GM21367 (cell line): Measurements from ENCODE around the gene HPCAL1.
A peak's percentile ranks its signal among the peaks of the same experiment; 100 is the strongest.

Experiments
- ATAC-seq: cut with Tn5 transposase; IDR thresholded peaks from one replicate; pipeline ENCODE4 v1.9.1; 2021; ENCODE audit not compliant: unreplicated experiment

The HPCAL1 gene

DNA sequence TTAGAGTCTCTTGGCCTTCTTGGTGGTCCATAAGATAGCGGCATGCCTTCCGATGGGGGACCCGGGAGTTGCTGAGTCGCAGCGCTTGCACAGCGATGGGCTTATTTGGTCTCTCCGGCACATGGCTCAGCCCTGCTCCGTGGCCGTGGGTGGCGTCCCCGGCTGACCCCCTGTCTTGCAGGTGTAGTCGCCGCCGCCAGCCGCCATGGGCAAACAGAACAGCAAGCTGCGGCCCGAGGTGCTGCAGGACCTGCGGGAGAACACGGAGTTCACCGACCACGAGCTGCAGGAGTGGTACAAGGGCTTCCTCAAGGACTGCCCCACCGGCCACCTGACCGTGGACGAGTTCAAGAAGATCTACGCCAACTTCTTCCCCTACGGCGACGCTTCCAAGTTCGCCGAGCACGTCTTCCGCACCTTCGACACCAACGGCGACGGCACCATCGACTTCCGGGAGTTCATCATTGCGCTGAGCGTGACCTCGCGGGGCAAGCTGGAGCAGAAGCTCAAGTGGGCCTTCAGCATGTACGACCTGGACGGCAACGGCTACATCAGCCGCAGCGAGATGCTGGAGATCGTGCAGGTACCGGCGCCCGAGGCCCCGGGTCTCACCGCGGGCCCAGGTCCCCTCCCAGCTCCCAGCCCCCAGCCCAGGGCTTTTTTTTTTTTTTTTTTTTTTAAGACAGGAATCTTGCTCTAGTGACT is 117.0 kb downstream of the HPCAL1 start:
- ATAC-seq, result no peak

DNA sequence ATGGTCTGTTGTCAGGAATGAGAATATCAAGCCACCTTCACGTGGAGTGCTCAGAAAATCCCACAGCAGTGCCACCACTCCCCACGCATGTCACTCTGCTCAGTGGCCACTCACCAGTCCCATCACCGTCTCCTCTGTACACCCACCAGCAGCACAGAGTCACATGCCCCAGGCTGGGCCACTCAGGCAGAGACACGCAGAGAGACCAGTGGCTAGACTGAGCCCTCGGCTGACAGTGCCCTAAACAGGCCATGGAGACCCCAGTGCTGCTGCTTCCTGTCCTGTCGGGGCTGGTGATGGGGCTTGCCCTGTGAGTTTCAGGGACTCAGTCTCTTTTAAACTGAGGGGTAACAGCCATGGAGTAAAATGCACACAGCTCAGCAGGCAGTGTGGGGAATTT is 119.5 kb downstream of the HPCAL1 start:
- ATAC-seq, result no peak

DNA sequence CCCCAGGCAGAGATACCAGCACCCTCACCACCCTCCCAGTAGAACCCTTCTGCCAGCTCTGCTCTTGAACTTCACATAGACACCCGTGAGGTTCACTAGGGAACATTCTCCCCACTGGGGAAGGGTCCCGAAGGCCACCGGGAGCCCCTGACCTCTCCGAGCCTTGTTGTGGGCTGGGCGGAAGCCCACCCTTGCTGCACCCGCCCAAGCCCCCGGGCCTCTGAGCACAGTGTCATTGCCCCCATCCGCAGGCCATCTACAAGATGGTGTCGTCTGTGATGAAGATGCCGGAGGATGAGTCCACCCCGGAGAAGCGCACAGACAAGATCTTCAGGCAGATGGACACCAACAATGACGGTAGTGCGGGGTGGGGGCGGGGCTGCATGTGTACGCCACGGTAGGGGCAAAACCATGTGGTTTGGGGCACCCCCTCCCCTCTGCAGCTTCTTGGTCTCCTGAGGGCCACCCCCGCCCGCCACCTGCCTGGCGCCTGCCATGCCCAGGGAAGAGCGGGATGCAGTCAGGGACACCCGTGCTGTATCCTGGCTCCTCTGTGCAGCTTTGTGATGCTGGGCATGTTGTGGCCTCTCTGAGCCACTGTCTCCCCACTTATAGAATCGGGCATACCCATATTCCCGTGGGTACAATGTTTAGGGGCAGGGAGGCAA is 120.2 kb downstream of the HPCAL1 start:
- no peak for ATAC-seq

DNA sequence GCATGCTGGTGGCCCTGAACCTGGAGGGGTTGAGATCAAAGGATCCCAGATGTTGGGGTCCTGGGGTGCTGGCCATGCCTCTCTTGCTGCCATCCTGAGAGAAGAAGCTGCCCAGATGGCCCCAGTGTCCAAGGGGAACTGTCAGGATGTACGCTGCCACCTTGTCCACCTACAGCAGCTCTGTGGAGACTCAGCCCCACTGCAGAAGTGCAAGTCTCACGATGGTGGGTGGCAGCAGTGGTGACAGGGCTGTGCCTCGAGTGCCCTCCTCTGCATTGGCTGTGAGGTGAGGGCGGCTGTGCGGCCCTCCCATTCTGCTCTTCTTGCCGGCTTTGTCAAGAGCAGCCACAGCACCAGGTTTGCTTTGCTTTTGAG is 120.7 kb downstream of the HPCAL1 start:
- ATAC-seq, result no peak

DNA sequence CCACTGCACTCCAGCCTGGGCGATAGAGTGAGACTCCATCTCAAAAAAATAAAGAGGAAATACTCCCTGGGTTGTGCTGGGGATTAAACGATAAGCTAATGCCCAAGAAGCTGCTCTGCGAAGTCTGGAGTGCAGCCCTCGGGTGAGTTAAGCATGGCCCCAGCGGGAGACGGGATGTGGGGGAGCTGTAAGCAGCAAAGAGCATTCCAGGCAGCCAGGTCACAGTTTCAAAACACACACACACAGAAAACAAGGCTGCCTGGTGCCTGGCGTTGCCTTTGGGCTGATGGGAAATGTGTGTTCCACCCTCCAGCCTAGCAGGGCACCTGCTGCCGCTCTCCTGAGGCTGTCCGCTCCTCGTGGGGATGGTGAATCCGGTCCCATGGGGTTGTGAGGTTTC is 121.3 kb downstream of the HPCAL1 start:
- ATAC-seq, result no peak

DNA sequence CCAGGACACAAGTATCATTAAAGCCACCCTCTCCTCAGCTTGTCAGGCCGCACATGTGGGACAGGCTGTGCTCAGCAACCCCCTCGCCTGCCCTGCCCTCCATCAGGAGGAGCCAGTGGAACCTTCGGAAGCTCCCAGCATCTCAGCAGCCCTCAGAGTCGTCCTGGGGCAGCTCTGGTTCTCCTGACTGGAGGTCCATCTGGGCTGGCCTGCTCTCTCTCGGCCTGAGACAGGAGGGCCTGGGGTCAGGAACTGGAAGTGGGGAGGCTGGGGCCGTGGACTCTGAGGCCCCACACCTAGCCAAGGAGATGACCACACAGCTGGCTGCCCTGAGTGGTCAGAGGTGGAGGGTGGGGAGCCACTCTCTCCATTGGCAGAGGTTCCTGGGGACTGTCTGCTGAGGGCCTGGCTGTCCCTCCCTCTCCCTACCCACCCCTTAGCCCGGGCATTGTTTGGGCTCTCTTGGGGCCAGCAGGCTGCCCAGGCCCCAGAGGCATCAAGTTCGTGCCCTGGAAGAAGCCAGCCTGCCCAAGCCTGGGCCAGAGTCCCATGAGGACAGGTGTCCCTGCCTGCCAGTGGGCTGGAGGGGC is 122.3 kb downstream of the HPCAL1 start:
- ATAC-seq, result no peak

DNA sequence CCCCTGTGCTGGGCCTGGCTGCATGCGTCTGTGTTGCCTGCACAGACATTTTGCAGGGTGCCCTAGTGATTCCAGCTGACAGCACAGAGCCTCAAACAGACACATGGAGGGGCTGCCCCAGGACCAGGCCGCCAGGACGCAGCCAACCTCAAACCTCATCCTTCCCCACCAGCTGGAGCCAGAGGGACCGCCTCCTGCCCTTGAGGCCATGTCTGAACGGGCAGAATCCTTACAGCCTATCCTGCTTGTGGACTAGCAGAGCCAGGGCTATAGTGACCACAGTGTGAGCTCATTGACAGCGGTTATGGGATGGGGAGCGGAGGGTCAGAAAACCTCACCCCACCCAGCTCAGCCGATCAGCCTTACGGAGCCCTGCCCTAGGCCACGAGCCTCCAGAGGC is 123.0 kb downstream of the HPCAL1 start:
- ATAC-seq, result no peak

DNA sequence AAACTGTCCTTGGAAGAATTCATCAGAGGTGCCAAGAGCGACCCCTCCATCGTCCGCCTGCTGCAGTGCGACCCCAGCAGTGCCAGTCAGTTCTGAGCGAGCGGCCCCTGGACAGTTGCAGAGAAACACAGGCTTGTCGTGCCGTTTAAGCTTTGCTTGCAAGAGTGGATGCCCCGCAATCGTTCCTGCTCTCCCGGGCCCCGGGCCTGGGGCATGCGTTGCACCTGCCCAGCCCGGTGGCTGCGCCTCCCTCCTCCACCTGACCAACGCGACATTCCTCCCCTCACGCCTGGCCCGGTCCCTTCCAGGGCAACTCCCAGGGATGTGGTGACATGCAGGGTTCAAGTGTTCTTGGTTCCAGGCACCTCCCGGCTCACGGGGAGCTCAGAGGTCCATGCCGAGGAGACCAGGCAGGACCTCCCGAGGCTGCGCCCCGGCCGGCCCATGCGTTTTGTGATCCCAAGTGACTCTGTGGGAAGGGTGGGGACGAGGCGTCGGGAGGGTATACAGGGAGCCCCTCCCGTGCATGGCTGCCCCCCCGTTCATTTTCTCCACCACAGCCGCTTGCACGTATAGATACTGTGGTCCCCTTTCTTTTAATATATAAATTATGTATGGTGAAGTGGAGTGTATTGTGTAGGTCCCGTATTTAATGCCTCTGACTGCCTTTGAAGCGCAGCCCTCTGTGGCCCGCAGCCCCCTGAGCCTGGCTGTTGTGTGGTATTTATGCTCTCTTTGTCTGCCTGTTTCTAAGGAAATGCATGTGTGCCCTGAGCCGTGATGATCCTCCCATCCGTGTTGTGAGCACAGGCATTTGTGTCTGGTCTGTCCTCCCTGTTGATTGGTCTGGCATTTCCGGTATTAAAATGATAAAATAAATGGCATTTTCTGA is 124.3 kb downstream of the HPCAL1 start:
- ATAC-seq, result no peak

DNA sequence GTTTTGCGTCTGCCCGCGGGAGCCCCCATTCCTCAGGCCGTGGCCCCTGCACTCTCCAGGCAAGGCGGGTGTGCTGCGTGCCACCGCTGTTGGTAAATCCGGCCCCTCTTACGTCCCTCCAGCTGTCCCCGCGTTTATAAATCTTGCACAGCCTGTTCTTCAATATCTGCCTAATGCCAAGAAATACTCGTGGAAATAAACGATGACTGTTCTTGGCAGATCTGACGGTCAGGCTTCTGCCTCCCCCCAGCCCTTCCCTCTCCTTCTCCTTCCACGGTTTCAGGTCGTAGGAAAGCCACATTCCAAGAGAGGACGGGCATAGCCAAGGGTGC is 124.9 kb downstream of the HPCAL1 start:
- ATAC-seq, result no peak

DNA sequence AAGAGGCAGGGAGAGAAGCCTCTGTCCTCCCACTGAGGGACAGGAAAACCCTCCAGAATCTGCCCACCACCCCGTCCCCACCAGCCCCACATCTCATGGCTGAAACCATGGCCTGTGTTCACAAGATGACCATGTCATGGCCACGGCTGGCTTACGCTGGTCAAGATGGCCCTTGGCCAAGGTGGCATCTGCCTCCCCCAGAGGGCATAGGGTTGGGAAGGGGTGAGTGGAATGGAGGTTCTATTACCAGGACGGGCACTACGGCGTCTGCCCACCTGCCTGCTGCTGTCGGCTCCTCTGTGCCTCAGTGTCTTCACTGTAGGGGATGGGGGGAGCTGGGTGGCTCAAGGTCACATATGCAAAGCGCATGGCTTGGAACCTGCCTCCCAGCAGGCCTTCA is 125.7 kb downstream of the HPCAL1 start:
- no peak for ATAC-seq

DNA sequence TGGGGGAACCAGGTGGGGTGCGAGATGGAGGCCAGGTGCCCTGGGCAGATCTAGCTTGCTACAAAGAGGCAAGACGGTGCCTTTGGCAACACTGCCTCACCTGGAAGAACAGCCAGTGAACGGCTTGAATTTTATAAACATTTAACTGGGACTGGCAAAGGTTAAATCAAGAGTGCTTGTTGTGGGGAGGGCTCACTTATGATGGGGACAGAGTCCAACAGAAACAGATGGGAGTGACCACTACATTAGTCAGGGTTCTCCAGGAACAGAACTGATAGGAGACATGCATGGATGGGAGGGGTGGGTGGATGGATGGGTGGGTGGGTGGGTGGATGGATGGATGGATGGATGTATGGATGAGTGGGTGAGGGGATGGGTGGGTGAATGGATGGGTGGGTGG is 126.2 kb downstream of the HPCAL1 start:
- no peak for ATAC-seq

DNA sequence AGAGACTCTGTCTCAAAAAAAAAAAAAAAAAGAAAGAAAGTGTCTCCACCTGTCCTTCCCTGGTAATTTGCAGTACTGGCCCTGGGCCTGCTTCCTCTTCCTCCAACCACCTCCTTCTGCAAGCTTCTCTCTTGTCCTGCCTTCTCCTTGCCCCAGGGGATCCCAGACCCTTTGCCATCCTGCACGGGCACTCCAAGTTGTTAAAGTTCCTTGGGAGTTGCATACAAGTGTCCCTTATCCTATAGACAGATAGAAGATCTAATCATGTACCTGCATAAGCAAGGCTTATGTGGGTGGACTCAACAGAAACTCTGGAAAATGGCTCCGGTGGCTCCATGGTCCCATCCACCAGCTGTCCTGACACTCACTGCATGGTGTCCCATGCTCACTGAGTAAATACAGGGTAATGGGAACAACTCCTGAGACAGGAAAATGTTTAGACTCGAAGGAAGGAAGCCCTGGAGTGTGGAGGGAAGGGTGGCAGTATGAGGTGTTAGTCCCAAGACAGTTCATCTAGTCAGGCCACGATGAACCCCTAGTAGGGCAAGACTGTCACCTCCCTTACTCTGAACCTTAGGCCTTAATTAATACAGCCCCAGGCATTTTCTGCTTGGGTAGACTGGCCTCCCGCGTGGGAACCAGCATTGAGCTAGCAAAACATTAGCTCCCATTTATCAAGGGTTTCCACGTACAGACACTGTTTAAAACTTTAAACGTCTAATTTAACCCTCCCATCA is 128.3 kb downstream of the HPCAL1 start:
- no peak for ATAC-seq

DNA sequence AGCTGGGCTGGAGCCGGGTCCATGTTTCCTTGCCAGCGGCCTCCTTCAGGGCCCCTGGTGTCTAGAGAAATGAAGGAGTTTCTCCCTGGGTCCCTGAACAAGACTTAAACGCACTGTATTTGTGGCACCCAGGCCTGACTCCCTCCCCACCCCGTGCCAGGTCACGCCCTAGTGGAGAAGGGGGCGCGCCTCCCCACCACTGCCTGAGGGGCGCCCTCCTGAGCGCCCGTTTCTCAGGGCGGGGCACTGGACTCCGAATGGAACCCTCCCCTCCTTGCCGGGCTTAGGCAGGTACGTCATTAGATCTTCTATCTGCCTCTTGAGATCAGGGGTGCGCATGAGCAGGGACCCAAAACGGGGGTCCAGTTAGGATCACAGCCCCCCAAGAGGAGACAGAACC is 129.1 kb downstream of the HPCAL1 start:
- no peak for ATAC-seq

DNA sequence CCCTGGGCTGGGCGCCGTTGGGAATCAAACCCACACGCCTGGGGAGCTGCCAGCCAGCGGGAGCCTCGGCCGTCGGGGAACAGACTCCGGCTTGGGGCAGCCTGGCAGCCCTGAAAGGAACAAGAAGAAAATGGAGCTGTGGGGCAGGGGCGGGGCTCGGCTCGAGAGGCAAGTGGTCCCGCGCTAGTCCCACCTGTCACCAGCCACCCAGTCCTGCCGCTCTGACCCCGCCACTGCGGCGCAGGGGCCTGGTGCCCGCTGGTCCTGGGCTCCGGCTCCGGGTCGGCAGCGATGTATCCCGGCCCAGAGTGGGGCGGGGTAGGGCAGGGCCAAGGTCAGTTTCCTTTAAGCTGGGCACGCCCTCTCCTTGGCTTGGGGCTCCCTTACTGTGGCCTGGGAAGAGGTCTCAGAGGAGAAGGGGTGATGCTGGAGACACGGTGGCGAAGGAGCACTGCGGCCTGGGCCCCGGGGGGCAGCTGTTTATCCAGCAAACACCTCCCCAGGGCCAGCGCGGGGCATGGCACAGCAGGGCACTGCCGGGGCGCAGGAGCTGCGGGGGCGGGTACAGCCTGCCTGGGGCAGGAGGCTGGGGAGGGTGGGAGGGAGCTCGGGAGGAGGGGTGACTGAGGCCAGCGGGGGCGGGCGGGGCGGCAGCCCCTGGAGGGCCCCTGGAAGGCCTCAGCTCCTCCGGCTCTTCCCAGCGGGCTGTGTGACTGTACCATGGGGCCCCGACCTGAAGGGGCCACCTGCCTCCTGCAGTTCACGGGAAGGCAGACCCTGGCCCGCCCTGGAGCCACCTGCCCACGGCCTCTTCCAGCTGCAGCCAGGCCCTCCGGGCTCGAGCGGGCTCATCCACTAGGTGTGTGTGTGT is 129.8 kb downstream of the HPCAL1 start:
- ATAC-seq, result no peak

DNA sequence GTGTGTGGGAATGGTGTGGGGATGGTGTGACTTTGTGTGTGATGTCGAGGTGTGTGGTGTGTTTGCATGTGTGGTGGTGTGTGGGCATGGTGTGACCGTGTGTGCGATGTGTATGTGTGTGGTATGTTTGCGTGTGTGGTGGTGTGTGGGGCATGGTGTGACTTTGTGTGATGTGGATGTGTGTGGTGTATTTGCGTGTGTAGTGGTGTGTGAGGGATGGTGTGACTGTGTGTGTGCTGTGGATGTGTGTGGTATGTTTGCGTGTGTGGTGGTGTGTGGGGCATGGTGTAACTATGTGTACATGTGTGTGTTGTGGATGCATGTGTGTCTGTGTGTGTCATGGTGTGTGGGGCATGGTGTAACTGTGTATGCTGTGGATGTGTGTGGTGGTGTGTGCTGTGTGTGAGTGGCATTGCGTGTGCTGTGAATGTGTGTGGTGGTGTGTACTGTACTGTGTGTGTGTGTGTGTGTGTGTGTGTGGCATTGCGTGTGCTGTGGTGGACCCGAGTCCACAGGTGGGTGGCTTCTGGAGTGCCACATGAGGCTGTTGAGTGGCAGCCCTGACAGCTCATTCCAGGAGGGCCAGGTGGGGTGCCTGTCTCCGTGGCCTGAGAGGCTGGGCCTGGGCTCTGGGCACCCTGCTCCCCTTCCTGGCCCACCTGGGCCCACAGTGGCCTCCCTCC is 130.7 kb downstream of the HPCAL1 start:
- no peak for ATAC-seq

DNA sequence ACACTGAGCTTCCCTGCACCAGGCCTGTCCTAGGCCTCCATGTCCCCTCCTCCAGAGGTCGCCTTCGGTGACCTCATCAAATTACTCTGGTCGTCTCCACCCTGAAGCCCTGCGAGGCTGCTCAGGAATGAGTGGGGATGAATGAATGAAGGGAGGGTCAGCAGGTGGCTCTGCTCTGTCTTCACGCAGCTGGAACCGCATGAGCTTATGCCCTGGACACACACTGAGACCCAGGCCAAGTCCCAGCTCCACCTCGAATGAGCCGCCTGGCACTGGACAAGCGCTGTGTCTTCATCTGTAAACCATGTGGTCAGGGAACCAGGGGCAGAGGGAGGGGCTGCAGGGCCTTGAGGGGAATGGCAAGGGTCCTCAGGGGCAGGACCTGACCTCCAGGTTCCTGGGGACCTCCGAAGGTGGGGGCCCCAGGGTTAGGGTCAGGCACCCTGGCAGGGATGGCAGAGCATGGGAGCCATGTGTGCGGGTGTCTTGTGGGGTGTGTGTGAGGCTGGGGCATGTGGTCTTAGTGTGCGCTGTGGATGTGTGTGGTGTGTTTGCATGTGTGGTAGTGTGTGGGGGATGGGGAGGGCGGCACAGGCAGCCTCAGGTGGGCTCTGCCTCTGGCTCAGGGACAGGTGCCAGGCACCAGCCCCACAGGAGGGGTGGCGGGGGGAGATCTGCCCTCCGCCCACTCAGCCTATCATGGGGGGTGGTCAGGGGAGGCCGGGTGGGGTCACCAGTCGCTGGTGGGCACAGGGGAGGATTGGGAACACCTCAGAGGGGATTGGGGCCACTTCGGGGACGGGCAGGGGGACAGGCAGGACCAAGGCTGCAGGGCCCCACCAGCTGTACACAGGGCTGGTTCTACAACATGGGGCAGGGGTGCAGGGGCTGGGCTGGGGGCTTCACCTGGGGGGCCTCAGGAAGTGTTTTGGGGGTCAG is 131.5 kb downstream of the HPCAL1 start:
- no peak for ATAC-seq

DNA sequence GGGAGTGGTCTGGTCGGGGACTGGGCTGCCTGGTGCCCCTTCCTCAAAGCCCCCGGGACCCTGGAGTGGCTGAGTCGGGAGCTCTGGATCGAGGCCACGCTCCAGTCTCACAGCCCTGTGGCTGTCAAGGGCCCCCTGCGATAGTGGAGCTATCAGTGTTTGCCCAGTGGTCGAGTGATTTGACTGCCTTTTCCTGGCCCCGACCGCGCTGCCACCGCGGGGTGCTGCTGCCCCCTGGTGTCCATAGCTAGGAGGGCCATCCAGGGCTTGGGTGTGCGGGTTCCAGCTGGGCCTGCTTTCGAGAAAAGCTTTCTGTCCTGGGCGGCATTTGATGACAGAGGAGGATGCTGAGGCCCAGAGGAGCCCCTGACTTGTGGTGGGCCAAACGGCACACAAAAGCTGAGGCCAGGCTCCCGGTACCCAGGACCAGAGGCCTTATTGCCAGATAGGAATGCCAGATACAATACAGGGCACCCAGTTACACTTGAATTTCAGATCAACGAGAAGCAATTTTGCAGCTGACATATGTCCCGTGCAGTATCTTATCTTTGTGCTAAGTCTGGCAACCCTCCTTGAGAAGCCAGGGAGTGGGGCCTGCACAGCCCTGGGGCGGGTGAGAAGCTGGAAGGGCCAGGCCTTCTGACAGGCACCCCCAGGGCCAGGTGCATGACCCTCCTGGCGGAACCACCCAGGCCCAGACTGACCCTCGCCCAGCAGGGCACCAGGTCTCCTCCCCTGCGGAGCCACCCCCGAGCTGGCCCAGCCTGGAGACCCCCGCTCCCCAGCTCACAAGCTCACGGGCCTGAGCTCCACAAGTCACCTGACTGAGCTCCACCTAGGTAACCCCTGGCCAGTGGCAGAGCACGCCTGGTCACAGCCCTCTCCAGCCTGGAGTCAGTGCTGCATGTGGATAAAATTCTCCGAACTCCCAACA is 132.4 kb downstream of the HPCAL1 start:
- peak; percentile 58 for ATAC-seq
